ENCODE measurements around the gene SPTBN1.

- no peak for TF ChIP-seq ZNF274 (IDR thresholded peaks at IDR 0.05; ENCODE audit: low read depth, low read length)
- no peak for TF ChIP-seq YY1 (IDR thresholded peaks at IDR 0.05; ENCODE audit: insufficient read depth, insufficient read length)
Measured at GRCh38 chr2:54593249-54593648, 137.1 kb downstream of the SPTBN1 start.
